ENCODE measurements around the gene NCKAP5.

- TF ChIP-seq CTCF (IDR thresholded peaks at IDR 0.05; ENCODE audit: low read length): no peak
- no peak for TF ChIP-seq EZH2 (IDR thresholded peaks at IDR 0.05; ENCODE audit: borderline replicate concordance, low read length)
These were observed 821.2 kb downstream of the NCKAP5 start for GRCh38 chr2:132747046-132747445.
